GM12873 (cell line): ENCODE results near the gene PDZD2.

Source experiments
- TF ChIP-seq, protein P1 (sequence below): IDR thresholded peaks from 2 replicates; pipeline ENCODE4 v1.5.1; 2012; ENCODE audit warnings: low read depth, mild to moderate bottlenecking, moderate library complexity, low read length, control low read depth; ENCODE audit not compliant: insufficient read depth; ENCODE audit errors: missing control alignments

The PDZD2 gene

DNA sequence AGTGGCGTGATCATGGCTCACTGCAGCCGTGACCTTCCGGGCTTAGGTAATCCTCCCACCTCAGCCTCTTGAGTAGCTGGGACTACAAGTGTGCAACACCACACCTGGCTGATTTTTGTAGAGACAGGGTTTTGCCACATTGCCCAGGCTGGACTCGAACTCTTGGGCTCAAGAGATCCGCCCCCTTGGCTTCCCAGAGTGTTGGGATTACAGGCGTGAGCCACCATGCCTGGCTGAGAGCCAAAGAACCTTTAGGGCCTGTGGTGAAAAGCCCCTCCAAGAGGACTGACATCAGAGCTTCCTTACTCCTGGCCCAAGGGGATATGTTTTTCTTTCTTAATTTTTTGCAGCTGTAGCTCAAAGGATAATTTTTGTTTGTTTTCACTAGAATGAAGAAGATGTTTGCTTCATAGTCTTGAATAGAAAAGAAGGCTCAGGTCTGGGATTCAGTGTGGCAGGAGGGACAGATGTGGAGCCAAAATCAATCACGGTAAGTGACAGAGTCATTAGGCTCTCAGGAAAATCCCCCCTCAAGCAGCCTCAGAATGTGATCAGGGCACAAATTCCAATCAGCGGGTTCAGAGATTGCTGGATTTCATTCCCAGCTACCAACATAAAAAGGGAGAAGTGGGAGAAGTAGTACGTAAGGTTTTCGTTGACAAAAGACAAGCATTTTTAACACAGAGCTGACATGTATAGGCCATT lies 458.1 kb downstream of the PDZD2 start:
- TF ChIP-seq, protein P1, sequence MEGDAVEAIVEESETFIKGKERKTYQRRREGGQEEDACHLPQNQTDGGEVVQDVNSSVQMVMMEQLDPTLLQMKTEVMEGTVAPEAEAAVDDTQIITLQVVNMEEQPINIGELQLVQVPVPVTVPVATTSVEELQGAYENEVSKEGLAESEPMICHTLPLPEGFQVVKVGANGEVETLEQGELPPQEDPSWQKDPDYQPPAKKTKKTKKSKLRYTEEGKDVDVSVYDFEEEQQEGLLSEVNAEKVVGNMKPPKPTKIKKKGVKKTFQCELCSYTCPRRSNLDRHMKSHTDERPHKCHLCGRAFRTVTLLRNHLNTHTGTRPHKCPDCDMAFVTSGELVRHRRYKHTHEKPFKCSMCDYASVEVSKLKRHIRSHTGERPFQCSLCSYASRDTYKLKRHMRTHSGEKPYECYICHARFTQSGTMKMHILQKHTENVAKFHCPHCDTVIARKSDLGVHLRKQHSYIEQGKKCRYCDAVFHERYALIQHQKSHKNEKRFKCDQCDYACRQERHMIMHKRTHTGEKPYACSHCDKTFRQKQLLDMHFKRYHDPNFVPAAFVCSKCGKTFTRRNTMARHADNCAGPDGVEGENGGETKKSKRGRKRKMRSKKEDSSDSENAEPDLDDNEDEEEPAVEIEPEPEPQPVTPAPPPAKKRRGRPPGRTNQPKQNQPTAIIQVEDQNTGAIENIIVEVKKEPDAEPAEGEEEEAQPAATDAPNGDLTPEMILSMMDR, result no peak

GRCh38 chr5:32098291-32098690 lies 459.4 kb downstream of the PDZD2 start:
- TF ChIP-seq, protein P1, result no peak

- TF ChIP-seq, protein P1, result no peak
These were observed 460.0 kb downstream of the PDZD2 start for GRCh38 chr5:32098890-32099310.

DNA sequence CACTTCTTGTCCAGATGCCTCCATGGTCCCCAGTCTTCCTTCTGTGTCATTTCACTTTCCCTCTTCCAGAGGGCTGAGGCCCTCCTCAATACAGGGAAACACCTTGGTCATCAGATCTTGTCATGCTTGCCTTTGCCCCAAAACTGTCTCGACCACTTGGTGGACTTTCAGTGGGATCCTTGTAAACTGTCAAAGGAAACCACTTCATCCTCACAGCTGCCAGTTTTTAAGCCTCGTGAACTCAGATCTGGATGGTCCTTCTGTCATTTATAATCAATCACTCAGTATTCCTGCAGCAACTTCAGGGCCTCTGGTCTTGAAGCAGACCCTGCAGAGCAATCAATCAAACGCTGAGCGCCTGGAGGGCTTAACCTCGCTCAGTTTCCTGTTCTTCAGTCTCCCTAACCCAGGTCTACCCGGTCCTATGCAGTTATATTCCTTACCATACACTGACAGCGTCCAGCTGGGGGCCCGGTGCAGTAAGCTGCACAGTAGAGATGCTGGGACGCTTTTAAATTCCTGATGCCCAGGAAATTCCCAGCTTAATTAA lies 460.6 kb downstream of the PDZD2 start:
- TF ChIP-seq, protein P1, result no peak

- TF ChIP-seq, protein P1, result no peak
These were observed 461.3 kb downstream of the PDZD2 start for GRCh38 chr5:32100230-32100629.

- TF ChIP-seq, protein P1, result no peak
These were observed 461.9 kb downstream of the PDZD2 start for GRCh38 chr5:32100691-32101302.

DNA sequence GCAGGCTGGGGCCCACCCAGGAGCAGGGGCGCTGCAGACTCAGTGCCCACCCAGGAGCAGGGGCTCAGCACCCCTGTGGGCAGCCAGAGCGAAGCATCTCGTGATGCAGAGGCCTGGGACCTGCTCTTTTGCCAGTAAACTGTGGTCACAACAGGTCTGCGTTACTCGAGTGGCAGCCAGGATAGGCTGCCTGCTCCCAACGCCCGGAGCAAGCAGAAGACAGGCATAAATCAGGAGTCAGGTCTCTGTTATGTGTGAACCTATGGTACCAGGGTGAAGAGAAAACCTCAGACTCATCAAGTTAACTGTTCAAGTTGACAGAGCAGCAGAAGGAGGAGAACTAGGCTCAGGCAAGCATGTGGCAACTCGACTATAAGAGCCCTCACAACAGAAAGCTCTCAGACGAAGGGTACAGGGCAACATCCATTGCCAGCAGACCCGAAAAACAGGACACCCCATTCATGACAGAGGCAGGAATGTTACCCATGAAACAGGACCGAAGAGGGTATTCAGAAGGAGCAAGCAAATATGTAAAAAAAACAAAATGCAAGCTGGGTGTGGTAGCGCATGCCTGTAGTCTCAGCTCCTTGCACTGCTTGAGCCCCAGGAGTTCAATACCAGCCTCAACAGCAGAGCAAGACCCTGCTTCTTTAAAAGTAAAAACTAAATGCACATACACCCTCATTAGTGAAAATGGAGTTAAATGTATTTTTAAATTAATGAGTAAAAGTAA lies 463.5 kb downstream of the PDZD2 start:
- TF ChIP-seq, protein P1, result no peak
